Measurements from ENCODE around the gene ABCA6. TPM values are rescaled to one million over a fixed set of nuclear protein-coding genes. Genes with fewer than 3 reads are reported as not detected.

The ABCA6 gene
- total and polyA plus RNA-seq, 2 experiments from 2014 or later, result 1.6 to 6.3 TPM

DNA sequence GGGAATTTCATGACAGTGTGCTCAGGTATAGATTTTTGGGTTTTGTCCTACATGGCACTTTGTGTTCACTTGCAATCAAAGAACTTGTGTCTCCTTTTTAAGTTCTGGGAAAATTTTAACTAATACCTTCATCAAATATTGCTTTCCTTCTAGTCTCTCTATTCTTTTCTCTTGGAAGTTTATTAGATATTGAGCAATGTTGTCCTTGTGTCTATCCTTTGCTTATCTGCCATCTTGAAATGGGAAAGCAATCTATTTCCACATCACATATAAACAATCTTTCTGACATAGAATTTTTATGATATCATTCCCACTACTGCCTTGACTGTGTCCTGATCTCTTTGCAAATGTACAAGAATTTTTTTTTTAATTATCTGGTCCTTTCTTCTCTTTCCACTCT, 76.6 kb downstream of the ABCA6 start:
- Histone ChIP-seq H3K27me3 (no peaks in the 10 kb centered on the region), H3K4me2 (no peak overlapping the region), H3K4me1 (ENCODE audit: insufficient read depth) (no peaks in the 10 kb centered on the region), H3K79me2 (no peaks in the 10 kb centered on the region), H3K9me2 (replicated peaks; ENCODE audit: insufficient read depth) (no peaks in the 10 kb centered on the region), H3K9me3 (ENCODE audit: low read depth) (no peaks in the 10 kb centered on the region), H3K27ac (no peak overlapping the region), H3K4me3 (no peak overlapping the region), H2AFZ (no peak overlapping the region), H4K20me1 (ENCODE audit: insufficient read depth, poor library complexity, severe bottlenecking) (no peaks in the 10 kb centered on the region), H3K36me3 (replicated peaks; ENCODE audit: insufficient read depth, low read depth) (no peaks in the 10 kb centered on the region)
- TF ChIP-seq EZH2 (IDR thresholded peaks at IDR 0.05; ENCODE audit: borderline replicate concordance), result no peak
- TF ChIP-seq, protein P1, sequence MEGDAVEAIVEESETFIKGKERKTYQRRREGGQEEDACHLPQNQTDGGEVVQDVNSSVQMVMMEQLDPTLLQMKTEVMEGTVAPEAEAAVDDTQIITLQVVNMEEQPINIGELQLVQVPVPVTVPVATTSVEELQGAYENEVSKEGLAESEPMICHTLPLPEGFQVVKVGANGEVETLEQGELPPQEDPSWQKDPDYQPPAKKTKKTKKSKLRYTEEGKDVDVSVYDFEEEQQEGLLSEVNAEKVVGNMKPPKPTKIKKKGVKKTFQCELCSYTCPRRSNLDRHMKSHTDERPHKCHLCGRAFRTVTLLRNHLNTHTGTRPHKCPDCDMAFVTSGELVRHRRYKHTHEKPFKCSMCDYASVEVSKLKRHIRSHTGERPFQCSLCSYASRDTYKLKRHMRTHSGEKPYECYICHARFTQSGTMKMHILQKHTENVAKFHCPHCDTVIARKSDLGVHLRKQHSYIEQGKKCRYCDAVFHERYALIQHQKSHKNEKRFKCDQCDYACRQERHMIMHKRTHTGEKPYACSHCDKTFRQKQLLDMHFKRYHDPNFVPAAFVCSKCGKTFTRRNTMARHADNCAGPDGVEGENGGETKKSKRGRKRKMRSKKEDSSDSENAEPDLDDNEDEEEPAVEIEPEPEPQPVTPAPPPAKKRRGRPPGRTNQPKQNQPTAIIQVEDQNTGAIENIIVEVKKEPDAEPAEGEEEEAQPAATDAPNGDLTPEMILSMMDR (IDR thresholded peaks at IDR 0.05; ENCODE audit: poor library complexity), result no peak
- TF ChIP-seq EZH2phosphoT487 (IDR thresholded peaks at IDR 0.05; ENCODE audit: low read depth, severe bottlenecking, unreplicated experiment), result no peak
- DNase-seq (ENCODE audit: low spot score), result no peak

DNA sequence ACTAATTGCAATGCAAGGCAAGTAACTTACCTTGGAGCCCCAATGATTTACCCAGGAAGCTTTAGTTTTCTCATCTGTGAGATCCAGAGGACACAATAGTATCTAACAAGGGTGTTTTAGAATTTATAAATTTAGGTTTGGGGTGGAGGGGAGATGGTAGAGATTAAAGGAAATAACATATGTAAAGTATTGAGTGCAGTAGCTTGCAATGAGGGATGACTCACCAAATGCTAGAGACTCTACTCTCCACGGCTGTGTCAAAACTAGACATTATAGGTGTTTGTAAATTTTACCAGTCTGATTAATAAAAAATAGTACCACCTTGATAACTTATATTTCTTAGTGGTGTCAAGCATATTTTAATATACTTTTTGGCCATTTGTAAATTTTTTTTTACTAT, 77.2 kb downstream of the ABCA6 start:
- Histone ChIP-seq H3K4me3 (no peak overlapping the region), H3K4me2 (no peak overlapping the region), H3K9me3 (ENCODE audit: low read depth) (no peaks in the 10 kb centered on the region), H3K4me1 (ENCODE audit: insufficient read depth) (no peaks in the 10 kb centered on the region), H2AFZ (no peak overlapping the region), H3K9me2 (replicated peaks; ENCODE audit: insufficient read depth) (no peaks in the 10 kb centered on the region), H3K27me3 (no peaks in the 10 kb centered on the region), H4K20me1 (ENCODE audit: insufficient read depth, poor library complexity, severe bottlenecking) (no peaks in the 10 kb centered on the region), H3K36me3 (replicated peaks; ENCODE audit: insufficient read depth, low read depth) (no peaks in the 10 kb centered on the region), H3K79me2 (no peaks in the 10 kb centered on the region), H3K27ac (no peak overlapping the region)
- no peak for DNase-seq (ENCODE audit: low spot score)
- 81% methylated on average over 1 of the region's 1 CpG for WGBS (ENCODE audit: low lambda C conversion rate, missing lambda C conversion rate)
- TF ChIP-seq EZH2 (IDR thresholded peaks at IDR 0.05; ENCODE audit: borderline replicate concordance) (no peak), EZH2phosphoT487 (IDR thresholded peaks at IDR 0.05; ENCODE audit: low read depth, severe bottlenecking, unreplicated experiment) (no peak)
- TF ChIP-seq, protein P1 (IDR thresholded peaks at IDR 0.05; ENCODE audit: poor library complexity), result no peak

DNA sequence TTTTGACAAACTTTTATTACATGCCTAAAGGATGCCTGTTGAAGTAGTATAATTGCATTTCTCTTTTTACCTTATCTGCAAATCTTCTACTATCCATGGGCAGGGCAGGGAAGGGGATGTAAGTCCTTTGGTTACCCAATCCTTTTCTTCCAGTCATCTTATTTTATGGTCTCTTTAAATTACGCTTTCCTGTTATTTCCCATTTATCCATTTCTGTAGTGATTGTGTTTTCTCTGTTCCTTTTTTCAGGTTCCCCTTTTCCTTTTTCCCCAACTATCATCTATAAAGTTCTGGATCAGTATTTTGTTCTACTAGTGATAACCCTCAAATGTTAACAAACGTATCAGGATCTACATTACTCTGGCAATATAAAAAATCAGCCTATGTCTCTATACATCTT, 77.7 kb downstream of the ABCA6 start:
- H3K4me2 ChIP-seq, result no peak overlapping the region
- H4K20me1 ChIP-seq (ENCODE audit: insufficient read depth, poor library complexity, severe bottlenecking), result no peaks in the 10 kb centered on the region
- H3K36me3 ChIP-seq (replicated peaks; ENCODE audit: insufficient read depth, low read depth), result no peaks in the 10 kb centered on the region
- no peaks in the 10 kb centered on the region for H3K9me3 ChIP-seq (ENCODE audit: low read depth)
- H3K4me1 ChIP-seq (ENCODE audit: insufficient read depth), result no peaks in the 10 kb centered on the region
- H3K79me2 ChIP-seq, result no peaks in the 10 kb centered on the region
- H2AFZ ChIP-seq, result no peak overlapping the region
- H3K27me3 ChIP-seq, result no peaks in the 10 kb centered on the region
- WGBS (ENCODE audit: low lambda C conversion rate, missing lambda C conversion rate), result 99% methylated on average over 2 of the region's 2 CpGs
- H3K9me2 ChIP-seq (replicated peaks; ENCODE audit: insufficient read depth), result no peaks in the 10 kb centered on the region
- DNase-seq (ENCODE audit: low spot score), result no peak
- H3K27ac ChIP-seq, result no peak overlapping the region
- no peak overlapping the region for H3K4me3 ChIP-seq
- no peak for TF ChIP-seq EZH2 (IDR thresholded peaks at IDR 0.05; ENCODE audit: borderline replicate concordance)
- no peak for TF ChIP-seq EZH2phosphoT487 (IDR thresholded peaks at IDR 0.05; ENCODE audit: low read depth, severe bottlenecking, unreplicated experiment)
- TF ChIP-seq, protein P1 (IDR thresholded peaks at IDR 0.05; ENCODE audit: poor library complexity), result no peak
